ENCODE data around the gene BBS4.

- TF ChIP-seq CTCF (IDR thresholded peaks at IDR 0.05) (no peak), POLR2A (IDR thresholded peaks at IDR 0.05) (no peak)
These were observed 46.1 kb downstream of the BBS4 start for GRCh38 chr15:72732086-72732485.
